IMR-90 (cell line): Measurements from ENCODE around the gene TMPRSS9. TPM values are rescaled to one million over a fixed set of nuclear protein-coding genes. Genes with fewer than 3 reads are reported as not detected.

Source experiments
- ATAC-seq: fragments of 200-7000 bp; cut with Tn5 transposase; 2 replicates; pipeline ENCODE4 v1.9.1; 2020; ENCODE audit warnings: low read depth, mild to moderate bottlenecking, moderate library complexity
- BruUV-seq: library from RNA; stranded (reverse); fragments of 400-500 nt; replicated peaks from 2 replicates; lab custom pipeline; 2021; lab: Mats Ljungman, UMichigan
- CTCF ChIA-PET: fragments of 300-600 bp; formaldehyde crosslinking; extraction: SDS; loops from one replicate; lab custom pipeline; 2021; ENCODE audit warnings: antibody characterized with exemption; lab: Yijun Ruan, JAX
- POLR2A ChIA-PET: fragments of 300-600 bp; sonication (Branson Sonifier 250); formaldehyde crosslinking; loops from one replicate; lab custom pipeline; 2022; ENCODE audit warnings: antibody characterized with exemption; ENCODE audit not compliant: unreplicated experiment; lab: Charles Lee
- DNase-seq: peaks from one replicate; pipeline ENCODE4 v3.0.0; 2013
- H2AFZ ChIP-seq: replicated peaks from 2 replicates; pipeline ENCODE3; 2013; ENCODE audit warnings: low read length, mild to moderate bottlenecking; ENCODE audit not compliant: poor library complexity
- H2AK5ac ChIP-seq: 2 replicates; pipeline ENCODE4 v1.6.1; 2013; ENCODE audit warnings: low read depth, low read length, inconsistent platforms
- H2AK9ac ChIP-seq: replicated peaks from 2 replicates; pipeline ENCODE3; 2013; ENCODE audit warnings: mild to moderate bottlenecking, low read depth, low read length, moderate library complexity; ENCODE audit not compliant: poor library complexity
- H2BK120ac ChIP-seq: 2 replicates; pipeline ENCODE4 v1.6.1; 2013; ENCODE audit warnings: low read depth, low read length, inconsistent platforms
- H2BK15ac ChIP-seq: 3 replicates; pipeline ENCODE4 v1.6.1; 2013; ENCODE audit warnings: low read depth, low read length, inconsistent platforms
- H2BK20ac ChIP-seq: 2 replicates; pipeline ENCODE4 v1.6.1; 2013; ENCODE audit warnings: low read depth, mild to moderate bottlenecking, inconsistent platforms, low read length, moderate library complexity
- H2BK5ac ChIP-seq: 2 replicates; pipeline ENCODE4 v1.6.1; 2013; ENCODE audit warnings: mild to moderate bottlenecking, low read depth, low read length, inconsistent platforms; ENCODE audit not compliant: poor library complexity, severe bottlenecking
- H3K14ac ChIP-seq: replicated peaks from 2 replicates; pipeline ENCODE4 v1.6.1; 2013; ENCODE audit warnings: low read depth, low read length, inconsistent platforms
- H3K18ac ChIP-seq: 2 replicates; pipeline ENCODE4 v1.6.1; 2013; ENCODE audit warnings: low read depth, low read length, control low read depth
- H3K23ac ChIP-seq: 2 replicates; pipeline ENCODE4 v1.6.1; 2013; ENCODE audit warnings: low read depth, low read length, inconsistent platforms
- H3K27ac ChIP-seq: 2 replicates; pipeline ENCODE4 v1.5.1; 2013; ENCODE audit warnings: mild to moderate bottlenecking, control low read depth, low read length; ENCODE audit not compliant: insufficient read depth
- H3K27me3 ChIP-seq: 2 replicates; pipeline ENCODE4 v1.6.1; 2013; ENCODE audit warnings: low read length; ENCODE audit not compliant: control insufficient read depth, insufficient read depth
- H3K36me3 ChIP-seq: 2 replicates; pipeline ENCODE4 v1.6.1; 2013; ENCODE audit warnings: low read length, mixed read lengths; ENCODE audit not compliant: control insufficient read depth, insufficient read depth
- H3K4ac ChIP-seq: 2 replicates; pipeline ENCODE4 v1.6.1; 2013; ENCODE audit warnings: low read depth, low read length, inconsistent platforms
- H3K4me1 ChIP-seq: 2 replicates; pipeline ENCODE4 v1.6.1; 2013; ENCODE audit warnings: low read length, mixed read lengths; ENCODE audit not compliant: control insufficient read depth, insufficient read depth
- H3K4me2 ChIP-seq: 2 replicates; pipeline ENCODE4 v1.6.1; 2013; ENCODE audit warnings: low read depth, mild to moderate bottlenecking, control low read depth, low read length, moderate library complexity
- H3K4me3 ChIP-seq: 2 replicates; pipeline ENCODE4 v1.5.1; 2013; ENCODE audit warnings: low read depth, mild to moderate bottlenecking, control low read depth, low read length, moderate library complexity; ENCODE audit not compliant: insufficient read depth
- H3K56ac ChIP-seq: 2 replicates; pipeline ENCODE4 v1.6.1; 2013; ENCODE audit warnings: low read length, inconsistent platforms; ENCODE audit not compliant: insufficient read depth; ENCODE audit errors: extremely low read depth
- H3K79me1 ChIP-seq, 2 experiments: 2 replicates each; pipeline ENCODE4 v1.6.1; 2013; ENCODE audit warnings: low read length in 2 of 2, inconsistent platforms in 1 of 2, low read depth in 1 of 2
- H3K9ac ChIP-seq: 2 replicates; pipeline ENCODE4 v1.6.1; 2013; ENCODE audit warnings: low read depth, low read length, control low read depth
- H3K9me1 ChIP-seq: 2 replicates; pipeline ENCODE4 v1.6.1; 2013; ENCODE audit warnings: low read length, inconsistent platforms; ENCODE audit not compliant: insufficient read depth
- H3K9me3 ChIP-seq: 2 replicates; pipeline ENCODE4 v1.6.1; 2013; ENCODE audit warnings: low read length; ENCODE audit not compliant: control insufficient read depth, insufficient read depth
- H4K20me1 ChIP-seq: 2 replicates; pipeline ENCODE4 v1.6.1; 2013; ENCODE audit warnings: low read length, inconsistent platforms; ENCODE audit not compliant: insufficient read depth
- H4K5ac ChIP-seq: 2 replicates; pipeline ENCODE4 v1.6.1; 2013; ENCODE audit warnings: mild to moderate bottlenecking, low read depth, low read length, control low read depth
- H4K8ac ChIP-seq, 2 experiments: 2 replicates each; pipeline ENCODE4 v1.6.1; 2013; ENCODE audit warnings: low read depth in 2 of 2, low read length in 2 of 2, control low read depth in 1 of 2, inconsistent platforms in 1 of 2
- H4K91ac ChIP-seq: 2 replicates; pipeline ENCODE4 v1.6.1; 2013; ENCODE audit warnings: low read depth, low read length, inconsistent platforms; ENCODE audit not compliant: insufficient read depth
- BHLHE40 ChIP-seq: fragments of 150-350 bp; IDR thresholded peaks from 2 replicates; pipeline ENCODE4 v1.6.1; 2016; ENCODE audit warnings: mild to moderate bottlenecking, low read depth, low read length
- CEBPB ChIP-seq: IDR thresholded peaks from 2 replicates; pipeline ENCODE4 v1.6.1; 2012; ENCODE audit warnings: low read depth, low read length, improper control_type of control experiment
- CHD1 ChIP-seq: IDR thresholded peaks from 2 replicates; pipeline ENCODE4 v1.6.1; 2012; ENCODE audit warnings: low read depth, low read length, improper control_type of control experiment
- FOS ChIP-seq: fragments of 150-350 bp; IDR thresholded peaks from 2 replicates; pipeline ENCODE4 v1.6.1; 2016; ENCODE audit warnings: low read depth, low read length
- MAFK ChIP-seq: IDR thresholded peaks from 2 replicates; pipeline ENCODE4 v1.6.1; 2012; ENCODE audit warnings: low read depth, low read length, improper control_type of control experiment
- MAZ ChIP-seq: IDR thresholded peaks from 2 replicates; pipeline ENCODE4 v1.6.1; 2012; ENCODE audit warnings: low read depth, mild to moderate bottlenecking, low read length, improper control_type of control experiment, moderate library complexity, borderline replicate concordance
- MXI1 ChIP-seq: IDR thresholded peaks from 2 replicates; pipeline ENCODE4 v1.6.1; 2012; ENCODE audit warnings: low read depth, mild to moderate bottlenecking, low read length, moderate library complexity, borderline replicate concordance
- POLR2A ChIP-seq: IDR thresholded peaks from 2 replicates; pipeline ENCODE4 v1.6.1; 2012; ENCODE audit warnings: mild to moderate bottlenecking, low read depth, low read length
- RAD21 ChIP-seq: IDR thresholded peaks from 2 replicates; pipeline ENCODE4 v1.6.1; 2012; ENCODE audit warnings: low read length, improper control_type of control experiment
- RCOR1 ChIP-seq: IDR thresholded peaks from 2 replicates; pipeline ENCODE4 v1.6.1; 2012; ENCODE audit warnings: mild to moderate bottlenecking, low read length, improper control_type of control experiment; ENCODE audit not compliant: insufficient replicate concordance
- RFX5 ChIP-seq: IDR thresholded peaks from 2 replicates; pipeline ENCODE4 v1.8.0; 2012; ENCODE audit warnings: low read depth, mild to moderate bottlenecking, low read length, moderate library complexity
- SMC3 ChIP-seq: fragments of 150-350 bp; IDR thresholded peaks from 2 replicates; pipeline ENCODE4 v1.6.1; 2016; ENCODE audit warnings: low read depth, mild to moderate bottlenecking, antibody characterized with exemption, low read length, moderate library complexity
- WGBS, 2 experiments: methylation state at CpG; one replicate each; pipeline versions ENCODE4 v1.1.5 to v1.1.7; 2013; ENCODE audit warnings: missing lambda C conversion rate in 2 of 2; ENCODE audit not compliant: insufficient read length in 1 of 2; ENCODE audit errors: extremely low coverage in 2 of 2; 5-methylcytosine and 5-hydroxymethylcytosine counted together
- dilution Hi-C: fragments of 300-500 bp; cut with HindIII; formaldehyde crosslinking; loops from one replicate; pipeline ENCODE4 v1.14.3; 2018; ENCODE audit warnings: low sequenced_read_pairs; ENCODE audit not compliant: unreplicated experiment
- in situ Hi-C: fragments of 300-500 bp; cut with MboI; formaldehyde crosslinking; loops from 3 replicates; pipeline ENCODE4 v1.14.3; 2019; ENCODE audit warnings: low sequenced_read_pairs, inconsistent platforms, mixed read lengths
- intact Hi-C: fragments of 100-400 bp; cut with micrococcal nuclease; formaldehyde crosslinking; loops from 2 replicates; pipeline ENCODE4 v1.10.0; 2022
- polyA plus RNA-seq, 3 experiments: library from polyadenylated mRNA; depleted of rRNA; stranded (reverse); fragments of >200 nt; gene quantifications; 2 replicates each; pipeline ENCODE4 v1.2.3, GENCODE V29; 2012; ENCODE audit warnings: low replicate concordance in 1 of 3
- total RNA-seq: library from RNA; depleted of rRNA; stranded (reverse); fragments of >200 nt; gene quantifications from 2 replicates; pipeline ENCODE4 v1.2.3, GENCODE V29; 2012
- TF ChIP-seq, protein P1 (sequence below): conservative IDR thresholded peaks from 2 replicates; pipeline ENCODE4 v1.5.1; 2012; ENCODE audit warnings: mild to moderate bottlenecking, low read depth, low read length, improper control_type of control experiment
- TF ChIP-seq, protein P2 (sequence below): fragments of 150-350 bp; IDR thresholded peaks from 2 replicates; pipeline ENCODE4 v1.6.1; 2017; ENCODE audit warnings: mild to moderate bottlenecking, antibody characterized with exemption, low read length, low read depth

Gene TMPRSS9
- total and polyA plus RNA-seq, 2 of the 4 experiments (the other 2 are of a cell fraction): not detected

DNA sequence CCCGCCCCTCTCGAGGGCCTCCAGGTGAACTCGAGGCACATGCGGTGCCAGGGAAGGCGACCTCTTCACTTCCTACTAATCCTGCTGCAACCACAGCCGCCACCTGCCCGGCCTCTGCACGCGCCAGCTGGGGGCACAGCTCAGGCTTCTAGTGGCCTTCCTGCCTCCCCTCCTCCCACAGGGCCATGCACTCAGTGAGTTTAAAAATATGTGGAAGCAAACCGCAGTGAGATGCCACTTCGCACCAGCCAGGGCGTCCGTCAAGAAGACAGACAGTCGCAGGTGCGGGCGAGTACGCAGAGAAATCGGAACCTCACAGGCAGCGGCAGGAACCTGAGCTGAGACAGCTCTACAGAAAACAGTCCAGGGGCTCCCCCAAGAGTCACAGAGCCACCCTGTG lies 86.3 kb downstream of the TMPRSS9 start:
- H4K8ac ChIP-seq: no peak overlapping the region
- H3K18ac ChIP-seq: no peak overlapping the region
- H4K91ac ChIP-seq: no peak overlapping the region
- no peak overlapping the region for H3K4me2 ChIP-seq
- ChIA-PET CTCF (no interaction called here), POLR2A (no interaction called here)
- peak overlapping the region; percentile 7 for H2AFZ ChIP-seq
- H3K23ac ChIP-seq: no peak overlapping the region
- no peak overlapping the region for H2BK20ac ChIP-seq
- no peaks in the 10 kb centered on the region for H3K9me3 ChIP-seq
- peaks cover 26% of the 10 kb centered on the region for H3K36me3 ChIP-seq
- no peak overlapping the region for H2AK5ac ChIP-seq
- H2BK15ac ChIP-seq: no peak overlapping the region
- peaks cover 5 to 57% of the 10 kb centered on the region in 2 experiments; a peak in 2 of 4 replicates for H3K79me1 ChIP-seq
- H3K9me1 ChIP-seq: 0 out of 2 replicates have a peak, but pooled peaks cover 5% of the 10 kb centered on the region
- no peak overlapping the region for H3K4me3 ChIP-seq
- no peak overlapping the region for H3K9ac ChIP-seq
- no peak overlapping the region for H2BK120ac ChIP-seq
- dilution Hi-C loops (no loop called here), intact Hi-C loops (no loop called here), in situ Hi-C loops (no loop called here)
- H4K20me1 ChIP-seq: peaks cover 67% of the 10 kb centered on the region
- H2AK9ac ChIP-seq: no peak overlapping the region
- no peak overlapping the region for H4K5ac ChIP-seq
- H3K4me1 ChIP-seq: no peaks in the 10 kb centered on the region
- WGBS, 2 experiments: 88% methylated on average over 9 of the region's 19 CpGs; no CpG with 5 or more reads in 1 of the 2 experiments
- no peak for DNase-seq
- H3K27me3 ChIP-seq: no peaks in the 10 kb centered on the region
- TF ChIP-seq CEBPB (no peak), MAFK (no peak), SMC3 (no peak), BHLHE40 (no peak), RFX5 (no peak), MAZ (no peak), RCOR1 (no peak), FOS (no peak), MXI1 (no peak), RAD21 (no peak), CHD1 (no peak), POLR2A (no peak)
- TF ChIP-seq, protein P1, sequence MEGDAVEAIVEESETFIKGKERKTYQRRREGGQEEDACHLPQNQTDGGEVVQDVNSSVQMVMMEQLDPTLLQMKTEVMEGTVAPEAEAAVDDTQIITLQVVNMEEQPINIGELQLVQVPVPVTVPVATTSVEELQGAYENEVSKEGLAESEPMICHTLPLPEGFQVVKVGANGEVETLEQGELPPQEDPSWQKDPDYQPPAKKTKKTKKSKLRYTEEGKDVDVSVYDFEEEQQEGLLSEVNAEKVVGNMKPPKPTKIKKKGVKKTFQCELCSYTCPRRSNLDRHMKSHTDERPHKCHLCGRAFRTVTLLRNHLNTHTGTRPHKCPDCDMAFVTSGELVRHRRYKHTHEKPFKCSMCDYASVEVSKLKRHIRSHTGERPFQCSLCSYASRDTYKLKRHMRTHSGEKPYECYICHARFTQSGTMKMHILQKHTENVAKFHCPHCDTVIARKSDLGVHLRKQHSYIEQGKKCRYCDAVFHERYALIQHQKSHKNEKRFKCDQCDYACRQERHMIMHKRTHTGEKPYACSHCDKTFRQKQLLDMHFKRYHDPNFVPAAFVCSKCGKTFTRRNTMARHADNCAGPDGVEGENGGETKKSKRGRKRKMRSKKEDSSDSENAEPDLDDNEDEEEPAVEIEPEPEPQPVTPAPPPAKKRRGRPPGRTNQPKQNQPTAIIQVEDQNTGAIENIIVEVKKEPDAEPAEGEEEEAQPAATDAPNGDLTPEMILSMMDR: no peak
- TF ChIP-seq, protein P2, sequence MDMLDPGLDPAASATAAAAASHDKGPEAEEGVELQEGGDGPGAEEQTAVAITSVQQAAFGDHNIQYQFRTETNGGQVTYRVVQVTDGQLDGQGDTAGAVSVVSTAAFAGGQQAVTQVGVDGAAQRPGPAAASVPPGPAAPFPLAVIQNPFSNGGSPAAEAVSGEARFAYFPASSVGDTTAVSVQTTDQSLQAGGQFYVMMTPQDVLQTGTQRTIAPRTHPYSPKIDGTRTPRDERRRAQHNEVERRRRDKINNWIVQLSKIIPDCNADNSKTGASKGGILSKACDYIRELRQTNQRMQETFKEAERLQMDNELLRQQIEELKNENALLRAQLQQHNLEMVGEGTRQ: no peak
- H3K14ac ChIP-seq: no peak overlapping the region
- no peak overlapping the region for H3K27ac ChIP-seq
- no peak for ATAC-seq
- no peak overlapping the region for H3K56ac ChIP-seq
- no peak overlapping the region for H3K4ac ChIP-seq
- no peak overlapping the region for H2BK5ac ChIP-seq
- no TSS peak for BruUV-seq
